Measurements from ENCODE around the gene CDHR1.
"Not testable (repeated sequence)": the region's sequence is repeated elsewhere in the genome, so short reads cannot be mapped to it uniquely, and the experiment has no call there.

CDHR1 gene

GRCh38 chr10:84194424-84195043 is at the start of gene CDHR1:
Gene CDHR1, plus strand, starts transcription at chr10:84194537. Its CDS starts 224 bp downstream, at chr10:84194761.
- no peak for DNase-seq

- DNase-seq, result no peak
These were observed 47.0 kb upstream of the CDHR1 start for GRCh38 chr10:84147347-84147746.

GRCh38 chr10:84148006-84148597 is 46.2 kb upstream of the CDHR1 start:
- DNase-seq, result peak in 1 of 2 donors; percentile 38

DNA sequence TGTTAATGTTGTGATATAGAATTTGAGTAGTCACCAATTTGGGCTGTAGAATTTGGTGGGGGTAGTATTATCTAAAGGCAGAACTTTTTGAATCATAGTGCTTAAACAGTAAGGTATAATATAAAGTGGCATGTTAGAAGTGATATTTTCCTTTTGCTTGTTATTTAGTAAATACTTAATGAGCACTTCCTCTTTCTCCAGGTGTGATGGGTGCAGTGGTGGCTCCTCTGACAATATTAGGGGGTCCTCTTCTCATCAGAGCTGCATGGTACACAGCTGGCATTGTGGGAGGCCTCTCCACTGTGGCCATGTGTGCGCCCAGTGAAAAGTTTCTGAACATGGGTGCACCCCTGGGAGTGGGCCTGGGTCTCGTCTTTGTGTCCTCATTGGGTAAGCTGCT is 44.5 kb upstream of the CDHR1 start:
- DNase-seq, result no peak

- no peak for DNase-seq
These were observed 41.6 kb upstream of the CDHR1 start for GRCh38 chr10:84152769-84153168.

GRCh38 chr10:84155521-84155920 is 38.8 kb upstream of the CDHR1 start:
- no peak for DNase-seq

GRCh38 chr10:84156009-84156408 is 38.3 kb upstream of the CDHR1 start:
- no peak for DNase-seq

GRCh38 chr10:84156768-84157167 is 37.6 kb upstream of the CDHR1 start:
- DNase-seq, result peak; percentile 33 to 48

- DNase-seq, result no peak
These were observed 36.3 kb upstream of the CDHR1 start for GRCh38 chr10:84158061-84158460.

DNA sequence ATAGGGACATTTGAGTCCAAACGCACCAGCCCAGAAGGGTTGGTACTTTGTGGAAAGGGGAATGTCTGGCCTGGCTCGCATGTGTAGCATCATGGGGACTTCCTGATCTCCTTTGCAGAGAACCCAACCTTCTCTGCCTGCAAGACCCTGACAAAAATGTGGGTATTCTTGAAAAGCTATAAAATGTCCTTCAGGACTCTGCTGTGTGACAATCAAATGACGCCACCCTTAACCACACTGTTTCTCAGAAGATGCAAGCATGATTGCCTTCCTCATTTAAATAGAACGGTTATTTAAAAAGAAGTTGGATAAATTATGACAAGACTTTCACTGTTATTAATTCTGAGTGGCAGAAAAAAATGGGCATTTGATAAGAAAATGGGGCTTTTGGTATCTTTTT is 35.8 kb upstream of the CDHR1 start:
- DNase-seq, result no peak

GRCh38 chr10:84159076-84159685 is 35.2 kb upstream of the CDHR1 start:
- DNase-seq, result no peak

GRCh38 chr10:84160663-84161362 is 33.5 kb upstream of the CDHR1 start:
- no peak for DNase-seq

DNA sequence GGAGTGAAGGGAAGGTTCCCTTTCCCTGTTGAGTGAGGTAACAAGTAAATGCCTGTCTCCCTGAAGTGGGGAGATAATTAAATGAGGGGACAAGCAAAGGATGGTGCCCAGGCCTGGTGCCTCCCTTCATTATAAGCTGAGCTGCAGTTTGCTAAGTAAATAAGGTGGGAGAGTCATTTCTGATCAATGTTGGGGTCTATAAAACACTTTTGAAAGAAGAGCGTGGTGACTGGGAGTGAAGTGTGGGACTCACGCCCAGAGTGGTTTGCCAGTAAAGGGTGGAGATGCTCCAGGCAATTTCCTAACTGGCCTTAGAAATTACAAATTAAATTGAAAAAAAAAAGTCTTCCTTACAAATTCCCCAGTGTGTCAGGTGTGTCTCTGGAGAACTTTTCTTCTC is 30.3 kb upstream of the CDHR1 start:
- DNase-seq, result no peak

DNA sequence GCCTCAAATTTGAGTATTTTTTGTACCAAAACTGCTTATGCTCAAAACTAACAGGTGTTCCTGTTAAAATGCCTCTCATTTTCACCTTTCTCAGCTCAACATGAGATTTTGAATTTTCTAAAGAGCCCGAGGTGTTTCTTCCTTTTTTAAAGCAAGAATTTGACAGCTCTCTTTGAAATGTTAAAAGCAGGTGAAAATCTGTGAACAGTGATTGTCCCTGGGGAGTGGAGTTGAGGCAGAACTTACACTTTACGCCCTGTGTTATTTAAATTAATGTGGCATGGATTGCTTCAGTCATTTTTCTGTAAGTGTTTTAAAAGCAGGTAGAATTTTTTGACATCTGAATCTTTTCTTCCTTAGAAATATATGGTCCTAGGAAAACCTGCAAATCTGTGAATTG is 29.9 kb upstream of the CDHR1 start:
- no peak for DNase-seq

GRCh38 chr10:84166620-84167288 is 27.6 kb upstream of the CDHR1 start:
- DNase-seq, result no peak

- DNase-seq, result not testable (repeated sequence)
These were observed 27.1 kb upstream of the CDHR1 start for GRCh38 chr10:84167289-84167653.

GRCh38 chr10:84168382-84168781 is 26.0 kb upstream of the CDHR1 start:
- not testable (repeated sequence) for DNase-seq

DNA sequence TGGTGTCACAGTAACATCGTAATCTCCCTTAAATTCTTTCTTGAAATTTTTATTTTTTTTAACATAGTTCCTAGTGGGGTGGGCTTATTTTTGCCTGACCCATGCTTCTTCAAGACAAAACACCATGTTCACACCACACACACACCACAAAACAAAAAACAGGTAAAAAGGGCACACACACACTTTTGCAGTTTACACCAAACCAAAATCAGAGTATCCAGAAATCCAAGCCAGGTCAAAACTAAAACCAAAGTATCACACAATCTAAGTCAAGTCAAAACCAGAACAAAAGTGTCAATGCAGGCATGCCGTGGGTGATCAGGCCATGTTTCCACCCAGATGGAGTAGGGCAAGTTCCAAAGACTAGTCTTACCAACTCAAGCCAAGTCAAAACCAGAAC is 23.1 kb upstream of the CDHR1 start:
- DNase-seq, result not testable (repeated sequence)

GRCh38 chr10:84171700-84172466 is 22.5 kb upstream of the CDHR1 start:
- DNase-seq, result not testable (repeated sequence)

- DNase-seq, result no peak
These were observed 21.6 kb upstream of the CDHR1 start for GRCh38 chr10:84172467-84173356.

DNA sequence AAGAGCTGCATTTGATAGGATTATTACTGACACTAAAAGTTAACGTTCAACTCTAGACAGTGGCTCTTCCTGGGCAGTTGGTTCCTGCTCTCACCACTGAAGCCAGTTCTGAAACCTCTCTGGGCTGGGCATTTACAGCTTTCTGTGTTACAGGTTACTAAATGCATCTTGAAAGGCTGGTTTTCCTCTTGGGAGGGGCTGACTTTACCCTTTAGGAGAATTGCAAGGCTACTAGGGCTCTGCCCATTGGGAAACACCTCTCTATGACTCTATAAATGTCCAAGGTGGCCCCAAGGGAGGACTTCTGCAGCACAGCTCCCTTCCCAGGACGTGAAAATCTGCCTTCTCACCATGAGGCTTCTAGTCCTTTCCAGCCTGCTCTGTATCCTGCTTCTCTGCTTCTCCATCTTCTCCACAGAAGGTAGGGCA is 20.8 kb upstream of the CDHR1 start, which contains the start of gene GPR15LG:
TSS of gene GPR15LG (plus strand) at position 301 of the 429 bp plus-strand sequence. CDS start at position 352, 51 bp downstream.
- DNase-seq, result no peak

All from bone marrow (tissue), 2 donors.